Measurements from ENCODE around the gene DAGLA. TPM values are rescaled to one million over a fixed set of nuclear protein-coding genes. Genes with fewer than 3 reads are reported as not detected.

Gene DAGLA
- total and polyA plus RNA-seq, 3 donors from 2014 or later = 5.1 to 8.3 (median 7.1) TPM

DNA sequence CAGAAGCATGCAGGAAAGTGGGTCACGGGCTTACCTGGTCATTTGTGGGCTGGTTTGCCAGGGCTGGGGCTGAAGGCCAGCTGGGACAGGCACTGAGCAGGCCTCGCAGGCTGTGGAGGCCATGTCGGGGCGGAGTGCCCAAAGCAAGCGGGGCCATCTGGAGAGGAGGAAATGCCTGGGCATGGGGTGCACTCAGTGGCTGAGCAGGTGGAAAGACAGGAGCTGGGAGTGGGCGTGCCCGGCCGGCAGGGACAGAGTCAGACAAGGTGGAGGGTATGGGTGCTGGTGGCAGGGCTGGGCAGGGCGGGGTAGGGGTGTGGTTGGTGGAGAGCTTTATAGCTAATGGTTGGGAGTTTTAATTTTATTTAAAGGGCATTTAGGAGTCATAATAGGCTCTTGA lies 27.4 kb downstream of the DAGLA start:
- intact Hi-C loops (cut with DNase I; ENCODE audit: low total_unique reads) = no loop called here
- TF ChIP-seq POLR2A (IDR thresholded peaks at IDR 0.05) = no peak
- TF ChIP-seq, protein P1, sequence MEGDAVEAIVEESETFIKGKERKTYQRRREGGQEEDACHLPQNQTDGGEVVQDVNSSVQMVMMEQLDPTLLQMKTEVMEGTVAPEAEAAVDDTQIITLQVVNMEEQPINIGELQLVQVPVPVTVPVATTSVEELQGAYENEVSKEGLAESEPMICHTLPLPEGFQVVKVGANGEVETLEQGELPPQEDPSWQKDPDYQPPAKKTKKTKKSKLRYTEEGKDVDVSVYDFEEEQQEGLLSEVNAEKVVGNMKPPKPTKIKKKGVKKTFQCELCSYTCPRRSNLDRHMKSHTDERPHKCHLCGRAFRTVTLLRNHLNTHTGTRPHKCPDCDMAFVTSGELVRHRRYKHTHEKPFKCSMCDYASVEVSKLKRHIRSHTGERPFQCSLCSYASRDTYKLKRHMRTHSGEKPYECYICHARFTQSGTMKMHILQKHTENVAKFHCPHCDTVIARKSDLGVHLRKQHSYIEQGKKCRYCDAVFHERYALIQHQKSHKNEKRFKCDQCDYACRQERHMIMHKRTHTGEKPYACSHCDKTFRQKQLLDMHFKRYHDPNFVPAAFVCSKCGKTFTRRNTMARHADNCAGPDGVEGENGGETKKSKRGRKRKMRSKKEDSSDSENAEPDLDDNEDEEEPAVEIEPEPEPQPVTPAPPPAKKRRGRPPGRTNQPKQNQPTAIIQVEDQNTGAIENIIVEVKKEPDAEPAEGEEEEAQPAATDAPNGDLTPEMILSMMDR (IDR thresholded peaks at IDR 0.05) = no peak
- no peak overlapping the region for H3K4me3 ChIP-seq
- no peaks in the 10 kb centered on the region for H3K27me3 ChIP-seq
- DNase-seq = no peak
- 91 to 95% methylated on average over 9 of the region's 9 CpGs for WGBS, 2 donors
- H3K9me3 ChIP-seq = no peaks in the 10 kb centered on the region
- H3K4me1 ChIP-seq = peaks cover 3% of the 10 kb centered on the region
- H3K36me3 ChIP-seq (ENCODE audit: low read depth, missing control alignments) = no peaks in the 10 kb centered on the region
- no peak overlapping the region for H3K27ac ChIP-seq

DNA sequence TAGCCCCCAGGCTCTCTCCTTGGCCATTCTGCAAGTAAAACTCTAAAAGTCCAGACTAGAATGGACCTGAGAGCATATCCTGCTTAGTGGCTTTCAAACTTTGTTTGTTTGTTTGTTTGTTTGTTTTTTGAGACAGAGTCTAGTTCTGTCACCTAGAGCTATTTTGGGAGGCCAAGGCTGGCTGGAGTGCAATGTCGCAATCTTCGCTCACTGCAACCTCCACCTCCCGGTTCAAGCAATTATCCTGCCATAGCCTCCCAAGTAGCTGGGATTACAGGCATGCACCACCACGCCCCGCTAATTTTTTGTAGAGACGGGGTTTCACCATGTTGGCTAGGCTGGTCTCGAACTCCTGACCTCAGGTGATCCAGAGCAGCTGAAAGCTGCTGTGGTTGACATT lies 28.9 kb downstream of the DAGLA start:
- no peak overlapping the region for H3K4me3 ChIP-seq
- H3K27ac ChIP-seq = no peak overlapping the region
- 96 to 100% methylated on average over 7 of the region's 7 CpGs for WGBS, 2 donors
- peaks cover 3% of the 10 kb centered on the region for H3K4me1 ChIP-seq
- H3K36me3 ChIP-seq (ENCODE audit: low read depth, missing control alignments) = no peaks in the 10 kb centered on the region
- TF ChIP-seq, protein P1 (IDR thresholded peaks at IDR 0.05) = no peak
- no peak for TF ChIP-seq POLR2A (IDR thresholded peaks at IDR 0.05)
- H3K27me3 ChIP-seq = no peaks in the 10 kb centered on the region
- H3K9me3 ChIP-seq = no peaks in the 10 kb centered on the region
- intact Hi-C loops (cut with DNase I; ENCODE audit: low total_unique reads) = no loop called here
- no peak for DNase-seq

DNA sequence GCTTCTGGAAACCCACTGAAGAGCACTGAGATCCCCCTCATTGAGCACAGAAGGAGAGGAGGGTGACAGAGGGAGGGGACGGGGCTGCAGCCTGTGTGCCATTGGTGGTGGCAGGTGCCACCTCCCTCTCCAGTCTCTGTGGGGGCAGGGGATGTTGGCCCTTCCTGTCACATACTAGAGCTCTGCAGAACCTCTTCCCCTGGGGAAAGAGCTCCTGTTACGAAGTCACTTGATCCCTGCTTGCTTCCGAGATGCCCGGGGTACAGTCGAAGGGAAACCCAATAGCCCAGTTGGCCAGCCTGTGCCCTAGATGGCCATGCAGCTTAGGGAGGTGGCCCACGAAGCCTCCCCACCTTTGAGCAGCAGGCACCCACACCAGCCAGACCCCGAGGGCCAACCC lies 29.4 kb downstream of the DAGLA start:
- Histone ChIP-seq H3K27me3 (no peaks in the 10 kb centered on the region), H3K4me3 (no peak overlapping the region), H3K36me3 (ENCODE audit: low read depth, missing control alignments) (no peaks in the 10 kb centered on the region), H3K9me3 (no peaks in the 10 kb centered on the region), H3K4me1 (peaks cover 3% of the 10 kb centered on the region), H3K27ac (no peak overlapping the region)
- TF ChIP-seq, protein P1 (IDR thresholded peaks at IDR 0.05) = no peak
- TF ChIP-seq POLR2A (IDR thresholded peaks at IDR 0.05) = no peak
- DNase-seq = no peak
- intact Hi-C loops (cut with DNase I; ENCODE audit: low total_unique reads) = no loop called here
- WGBS, 2 donors = 87 to 91% methylated on average over 4 to 7 of the region's 7 CpGs

DNA sequence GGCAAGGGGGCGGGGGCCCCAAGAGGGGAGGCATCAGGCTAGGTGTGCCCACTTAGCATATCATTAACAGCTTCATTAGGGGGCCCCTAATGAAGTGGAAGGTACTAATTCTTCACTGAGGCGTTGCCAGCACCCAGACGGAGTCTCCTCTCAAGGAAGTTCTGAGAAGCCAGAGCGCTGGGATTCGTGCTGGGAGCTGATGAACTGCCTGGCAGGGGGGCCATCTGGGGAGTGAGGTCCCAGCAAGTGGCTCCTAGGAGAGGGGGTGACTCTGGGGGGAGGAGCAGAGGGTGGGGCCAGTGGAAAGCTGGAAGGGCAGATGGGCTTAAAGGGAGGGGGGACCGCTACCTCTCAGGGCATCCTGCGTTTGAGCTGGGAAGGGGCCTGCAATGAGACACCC lies 29.8 kb downstream of the DAGLA start:
- Histone ChIP-seq H3K9me3 (no peaks in the 10 kb centered on the region), H3K36me3 (ENCODE audit: low read depth, missing control alignments) (no peaks in the 10 kb centered on the region), H3K4me1 (peaks cover 3% of the 10 kb centered on the region), H3K27ac (no peak overlapping the region), H3K4me3 (no peak overlapping the region), H3K27me3 (no peaks in the 10 kb centered on the region)
- intact Hi-C loops (cut with DNase I; ENCODE audit: low total_unique reads) = no loop called here
- TF ChIP-seq, protein P1 (IDR thresholded peaks at IDR 0.05) = no peak
- no peak for TF ChIP-seq POLR2A (IDR thresholded peaks at IDR 0.05)
- WGBS, 2 donors = 76 to 78% methylated on average over 6 to 7 of the region's 7 CpGs
- DNase-seq = no peak

DNA sequence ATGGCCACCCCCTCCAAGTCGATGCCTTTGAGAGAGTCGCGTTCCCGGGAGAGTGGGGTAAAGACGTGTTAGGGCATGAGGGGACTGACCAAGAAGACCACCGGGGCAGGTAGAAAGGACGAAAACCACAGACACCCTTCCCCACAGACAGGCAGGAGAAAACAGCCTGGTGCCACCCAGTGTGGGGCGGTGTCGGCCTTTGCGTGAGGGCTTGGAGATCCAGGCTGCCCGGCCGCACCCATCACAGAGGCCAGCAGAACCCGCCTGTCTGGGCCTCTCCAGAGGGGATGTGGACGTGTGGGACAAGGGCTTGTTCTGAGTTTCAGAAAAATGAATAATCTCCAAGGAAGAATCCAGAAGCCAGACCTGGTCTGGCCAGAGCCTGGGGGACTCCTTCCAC lies 30.8 kb downstream of the DAGLA start:
- intact Hi-C loops (cut with DNase I; ENCODE audit: low total_unique reads) = no loop called here
- Histone ChIP-seq H3K4me3 (no peak overlapping the region), H3K27me3 (no peaks in the 10 kb centered on the region), H3K27ac (no peak overlapping the region), H3K36me3 (ENCODE audit: low read depth, missing control alignments) (no peaks in the 10 kb centered on the region), H3K4me1 (peaks cover 3% of the 10 kb centered on the region), H3K9me3 (no peaks in the 10 kb centered on the region)
- DNase-seq = no peak
- WGBS, 2 donors = 93% methylated on average over 13 to 14 of the region's 14 CpGs
- TF ChIP-seq, protein P1 (IDR thresholded peaks at IDR 0.05) = no peak
- no peak for TF ChIP-seq POLR2A (IDR thresholded peaks at IDR 0.05)
